Measurements from ENCODE around the gene SPARCL1.

SPARCL1 gene

GRCh38 chr4:87540146-87541058, 11.2 kb upstream of the SPARCL1 start:
- no peak for DNase-seq (ENCODE audit: low read depth)

GRCh38 chr4:87532907-87533306, 3.7 kb upstream of the SPARCL1 start:
- no peak for DNase-seq (ENCODE audit: low read depth)

GRCh38 chr4:87532109-87532508, 2.9 kb upstream of the SPARCL1 start:
- no peak for DNase-seq (ENCODE audit: low read depth)

- DNase-seq (ENCODE audit: low read depth): no peak
These were observed 2.4 kb upstream of the SPARCL1 start for GRCh38 chr4:87531621-87532020.

- DNase-seq (ENCODE audit: low read depth): peak; percentile 36
These were observed 1.7 kb upstream of the SPARCL1 start for GRCh38 chr4:87530868-87531267.

- no peak for DNase-seq (ENCODE audit: low read depth)
These were observed 1.1 kb upstream of the SPARCL1 start for GRCh38 chr4:87530229-87530628.

GRCh38 chr4:87527431-87528220, 1.6 kb downstream of the SPARCL1 start:
- DNase-seq (ENCODE audit: low read depth): no peak

GRCh38 chr4:87525636-87526295, 3.4 kb downstream of the SPARCL1 start:
- DNase-seq (ENCODE audit: low read depth): peak; percentile 14

- DNase-seq (ENCODE audit: low read depth): peak; percentile 29
These were observed 4.7 kb downstream of the SPARCL1 start for GRCh38 chr4:87524456-87524855.

GRCh38 chr4:87523307-87523706, 5.9 kb downstream of the SPARCL1 start:
- DNase-seq (ENCODE audit: low read depth): no peak

GRCh38 chr4:87521757-87522374, 7.3 kb downstream of the SPARCL1 start:
- DNase-seq (ENCODE audit: low read depth): peak; percentile 49

GRCh38 chr4:87521319-87521718, 7.9 kb downstream of the SPARCL1 start:
- no peak for DNase-seq (ENCODE audit: low read depth)

GRCh38 chr4:87517621-87518020, 11.6 kb downstream of the SPARCL1 start:
- no peak for DNase-seq (ENCODE audit: low read depth)

GRCh38 chr4:87516683-87517082, 12.5 kb downstream of the SPARCL1 start:
- no peak for DNase-seq (ENCODE audit: low read depth)

GRCh38 chr4:87512400-87512799, 16.8 kb downstream of the SPARCL1 start:
- DNase-seq (ENCODE audit: low read depth): no peak

- DNase-seq (ENCODE audit: low read depth): no peak
These were observed 17.7 kb downstream of the SPARCL1 start for GRCh38 chr4:87511500-87511899.

- no peak for DNase-seq (ENCODE audit: low read depth)
These were observed 18.4 kb downstream of the SPARCL1 start for GRCh38 chr4:87510747-87511146.

GRCh38 chr4:87506974-87507701, 22.0 kb downstream of the SPARCL1 start:
- peak; percentile 92 for DNase-seq (ENCODE audit: low read depth)

GRCh38 chr4:87505862-87506261, 23.3 kb downstream of the SPARCL1 start:
- DNase-seq (ENCODE audit: low read depth): no peak

GRCh38 chr4:87502580-87503238, 26.5 kb downstream of the SPARCL1 start:
- DNase-seq (ENCODE audit: low read depth): peak; percentile 82

- no peak for DNase-seq (ENCODE audit: low read depth)
These were observed 29.1 kb downstream of the SPARCL1 start for GRCh38 chr4:87500092-87500462.
